H1 (cell line): Measurements from ENCODE around the gene LCA5L. TPM values are rescaled to one million over a fixed set of nuclear protein-coding genes. Genes with fewer than 3 reads are reported as not detected.

Experiments
- CTCF ChIA-PET: fragments of 300-600 bp; sonication (Branson Sonifier 250); formaldehyde crosslinking; loops from one replicate; lab custom pipeline; 2021; ENCODE audit not compliant: partially characterized antibody; lab: Charles Lee
- POLR2A ChIA-PET: fragments of 300-600 bp; sonication (Branson Sonifier 250); formaldehyde crosslinking; loops from one replicate; lab custom pipeline; 2021; ENCODE audit warnings: inconsistent platforms; ENCODE audit not compliant: partially characterized antibody; lab: Charles Lee
- DNase-seq, 2 experiments: peaks; one replicate each; pipeline versions ENCODE4 v3.0.0 to v3.0.0-alpha.2; 2010 to 2022; ENCODE audit warnings: low spot score in 2 of 2, low read depth in 1 of 2, mixed read lengths in 1 of 2
- FAIRE-seq: peaks from 2 replicates; lab custom pipeline; 2011; peaks lifted over from hg19 to GRCh38; lab: Jason Lieb, UNC
- H2AFZ ChIP-seq: 2 replicates; pipeline ENCODE4 v1.8.1; 2012; ENCODE audit warnings: low read length, inconsistent platforms
- H2AK5ac ChIP-seq: 2 replicates; pipeline ENCODE4 v1.6.1; 2013; ENCODE audit warnings: low read depth, low read length
- H2BK120ac ChIP-seq: replicated peaks from 2 replicates; pipeline ENCODE3; 2013; ENCODE audit warnings: low read depth, low read length, inconsistent platforms
- H2BK12ac ChIP-seq: 2 replicates; pipeline ENCODE4 v1.6.1; 2013; ENCODE audit warnings: low read depth, low read length
- H2BK15ac ChIP-seq: 2 replicates; pipeline ENCODE4 v1.6.1; 2013; ENCODE audit warnings: low read length
- H2BK20ac ChIP-seq: 2 replicates; pipeline ENCODE4 v1.6.1; 2013; ENCODE audit warnings: low read length
- H2BK5ac ChIP-seq: 2 replicates; pipeline ENCODE4 v1.6.1; 2013; ENCODE audit warnings: low read depth, low read length
- H3K14ac ChIP-seq: 2 replicates; pipeline ENCODE4 v1.6.1; 2013; ENCODE audit warnings: inconsistent platforms; ENCODE audit not compliant: insufficient read length
- H3K18ac ChIP-seq: 2 replicates; pipeline ENCODE4 v1.6.1; 2013; ENCODE audit warnings: low read length; ENCODE audit errors: extremely low read depth
- H3K23ac ChIP-seq: 2 replicates; pipeline ENCODE4 v1.6.1; 2013; ENCODE audit warnings: inconsistent platforms; ENCODE audit not compliant: insufficient read length
- H3K23me2 ChIP-seq: 2 replicates; pipeline ENCODE4 v1.6.1; 2013; ENCODE audit warnings: low read depth, low read length
- H3K27ac ChIP-seq: 2 replicates; pipeline ENCODE4 v1.6.1; 2011; ENCODE audit warnings: low read depth, low read length, inconsistent platforms
- H3K27me3 ChIP-seq, 4 experiments: replicated peaks in 1 of 4; 1 replicate in 1 of 4; 2 replicates in 3 of 4; pipeline versions ENCODE4 v1.6.1 to v1.8.1; 2011 to 2013; ENCODE audit warnings: low read length in 3 of 4, mild to moderate bottlenecking in 3 of 4, inconsistent platforms in 2 of 4, mixed read lengths in 2 of 4, moderate library complexity in 1 of 4; ENCODE audit not compliant: control insufficient read depth in 3 of 4, insufficient read depth in 3 of 4; ENCODE audit errors: extremely low read depth in 1 of 4
- H3K36me3 ChIP-seq, 4 experiments: 2 replicates each; pipeline versions ENCODE4 v1.6.1 to v1.8.1; 2011 to 2013; ENCODE audit warnings: mild to moderate bottlenecking in 4 of 4, low read length in 3 of 4, moderate library complexity in 2 of 4, control low read depth in 1 of 4, inconsistent platforms in 1 of 4; ENCODE audit not compliant: insufficient read depth in 4 of 4, control insufficient read depth in 2 of 4
- H3K4ac ChIP-seq: replicated peaks from 2 replicates; pipeline ENCODE3; 2013; ENCODE audit warnings: low read length, low read depth, mixed read lengths, inconsistent platforms; ENCODE audit not compliant: insufficient read length
- H3K4me1 ChIP-seq, 4 experiments: replicated peaks in 1 of 4; 1 replicate in 1 of 4; 2 replicates in 3 of 4; pipeline versions ENCODE4 v1.6.1 to v1.8.1; 2011 to 2013; ENCODE audit warnings: low read length in 3 of 4, inconsistent platforms in 2 of 4, mixed read lengths in 1 of 4; ENCODE audit not compliant: insufficient read depth in 4 of 4, control insufficient read depth in 3 of 4
- H3K4me2 ChIP-seq, 2 experiments: 2 replicates each; pipeline versions ENCODE4 v1.6.1 to v1.8.1; 2011 to 2013; ENCODE audit warnings: low read depth in 2 of 2, low read length in 2 of 2, control low read depth in 1 of 2, inconsistent platforms in 1 of 2, mild to moderate bottlenecking in 1 of 2; ENCODE audit not compliant: insufficient read depth in 1 of 2
- H3K4me3 ChIP-seq, 4 experiments: fragments of 200-600, 300-600 bp in 1 of 4; sonication (generic), shearing (Covaris generic), sonication (Bioruptor Twin) in 1 of 4; 2 replicates each; pipeline versions ENCODE4 v1.5.1 to v1.8.1; 2011 to 2016; ENCODE audit warnings: low read length in 4 of 4, low read depth in 3 of 4, control low read depth in 2 of 4, inconsistent platforms in 2 of 4, mild to moderate bottlenecking in 2 of 4, mixed read lengths in 1 of 4, moderate library complexity in 1 of 4; ENCODE audit not compliant: insufficient read depth in 2 of 4; ENCODE audit errors: extremely low read depth in 1 of 4
- H3K56ac ChIP-seq: replicated peaks from 2 replicates; pipeline ENCODE3; 2013; ENCODE audit warnings: low read depth, mild to moderate bottlenecking, mixed read lengths, low read length, inconsistent platforms; ENCODE audit not compliant: insufficient read length
- H3K79me1 ChIP-seq: 2 replicates; pipeline ENCODE4 v1.6.1; 2013; ENCODE audit warnings: low read depth, low read length, control low read depth
- H3K79me2 ChIP-seq, 2 experiments: 2 replicates each; pipeline versions ENCODE4 v1.6.1 to v1.8.1; 2012 to 2013; ENCODE audit warnings: low read length in 2 of 2, mild to moderate bottlenecking in 2 of 2, inconsistent platforms in 1 of 2; ENCODE audit not compliant: insufficient read depth in 2 of 2, control insufficient read depth in 1 of 2
- H3K9ac ChIP-seq, 4 experiments: replicated peaks in 1 of 4; 1 replicate in 1 of 4; 2 replicates in 3 of 4; pipeline versions ENCODE4 v1.6.1 to v1.8.1; 2011 to 2013; ENCODE audit warnings: low read depth in 3 of 4, low read length in 3 of 4, control low read depth in 2 of 4, mild to moderate bottlenecking in 2 of 4, moderate library complexity in 2 of 4, inconsistent platforms in 1 of 4; ENCODE audit errors: extremely low read depth in 1 of 4
- H3K9me3 ChIP-seq, 2 experiments: 2 replicates each; pipeline versions ENCODE4 v1.6.1 to v1.8.1; 2012 to 2013; ENCODE audit warnings: mild to moderate bottlenecking in 2 of 2, moderate library complexity in 2 of 2, control low read depth in 1 of 2, inconsistent platforms in 1 of 2, low read depth in 1 of 2, low read length in 1 of 2, mixed read lengths in 1 of 2; ENCODE audit not compliant: insufficient read depth in 2 of 2
- H4K20me1 ChIP-seq, 2 experiments: replicated peaks in 1 of 2; 2 replicates each; pipeline versions ENCODE3 to v1.8.1; 2011 to 2013; ENCODE audit warnings: inconsistent platforms in 2 of 2, low read length in 2 of 2, mild to moderate bottlenecking in 1 of 2; ENCODE audit not compliant: insufficient read depth in 2 of 2, control insufficient read depth in 1 of 2
- H4K5ac ChIP-seq: 2 replicates; pipeline ENCODE4 v1.6.1; 2013; ENCODE audit warnings: low read length, low read depth, mixed read lengths, inconsistent platforms; ENCODE audit not compliant: insufficient read length
- H4K8ac ChIP-seq: 2 replicates; pipeline ENCODE4 v1.8.0; 2013; ENCODE audit warnings: mild to moderate bottlenecking, moderate library complexity, low read length, inconsistent platforms; ENCODE audit not compliant: insufficient read depth; ENCODE audit errors: extremely low read depth
- H4K91ac ChIP-seq: replicated peaks from 2 replicates; pipeline ENCODE3; 2013; ENCODE audit warnings: low read length, mixed read lengths, inconsistent platforms; ENCODE audit not compliant: insufficient read length
- BCL11A ChIP-seq, 2 experiments: IDR thresholded peaks; one replicate each; pipeline ENCODE4 v1.6.1; 2011; ENCODE audit warnings: low read depth in 2 of 2, low read length in 2 of 2, mild to moderate bottlenecking in 2 of 2
- E2F6 ChIP-seq: IDR thresholded peaks from 2 replicates; pipeline ENCODE4 v1.6.1; 2012; ENCODE audit warnings: inconsistent platforms
- EZH2 ChIP-seq: fragments of 200-600 bp; sonication (generic); IDR thresholded peaks from 2 replicates; pipeline ENCODE4 v1.7.1; 2012; ENCODE audit warnings: low read depth, mild to moderate bottlenecking, moderate library complexity, low read length, inconsistent platforms; ENCODE audit not compliant: severe bottlenecking
- GABPA ChIP-seq: IDR thresholded peaks from 2 replicates; pipeline ENCODE4 v1.6.1; 2011; ENCODE audit warnings: mild to moderate bottlenecking, low read length, moderate library complexity, borderline replicate concordance; ENCODE audit not compliant: insufficient read depth
- HDAC6 ChIP-seq: IDR thresholded peaks from one replicate; pipeline ENCODE4 v1.7.1; 2012; ENCODE audit warnings: low read depth, mild to moderate bottlenecking, inconsistent platforms, low read length, moderate library complexity
- MAX ChIP-seq: IDR thresholded peaks from 2 replicates; pipeline ENCODE4 v1.6.1; 2012; ENCODE audit warnings: inconsistent platforms
- POLR2AphosphoS5 ChIP-seq: IDR thresholded peaks from 2 replicates; pipeline ENCODE4 v1.6.1; 2011; ENCODE audit warnings: low read depth, low read length
- RBBP5 ChIP-seq: IDR thresholded peaks from 2 replicates; pipeline ENCODE4 v1.7.1; 2012; ENCODE audit warnings: low read depth, mild to moderate bottlenecking, inconsistent platforms, low read length, moderate library complexity, borderline replicate concordance
- RFX5 ChIP-seq: IDR thresholded peaks from 2 replicates; pipeline ENCODE4 v1.6.1; 2011; ENCODE audit warnings: low read depth, low read length, improper control_type of control experiment, borderline replicate concordance
- SAP30 ChIP-seq: fragments of 300-600 bp; sonication (generic); IDR thresholded peaks from 2 replicates; pipeline ENCODE4 v1.7.1; 2012; ENCODE audit warnings: low read length, moderate library complexity, mild to moderate bottlenecking, inconsistent platforms; ENCODE audit not compliant: insufficient read depth, insufficient replicate concordance
- SP4 ChIP-seq: IDR thresholded peaks from 2 replicates; pipeline ENCODE4 v1.6.1; 2012; ENCODE audit warnings: low read length, inconsistent platforms
- TAF7 ChIP-seq: optimal IDR thresholded peaks from 2 replicates; pipeline ENCODE3; 2011; ENCODE audit warnings: low read depth, mild to moderate bottlenecking, inconsistent platforms, low read length, moderate library complexity, borderline replicate concordance
- TBP ChIP-seq: IDR thresholded peaks from 2 replicates; pipeline ENCODE4 v1.6.1; 2011; ENCODE audit warnings: low read depth, low read length, improper control_type of control experiment
- WGBS, 2 experiments: shearing (Covaris generic) in 1 of 2; methylation state at CpG; one replicate each; pipeline versions ENCODE4 v1.1.6 to v1.1.7; 2013 to 2015; ENCODE audit warnings: low lambda C conversion rate in 2 of 2, mixed read lengths in 2 of 2, inconsistent platforms in 1 of 2, low coverage in 1 of 2, missing lambda C conversion rate in 1 of 2; ENCODE audit not compliant: insufficient replicate concordance in 2 of 2, insufficient coverage in 1 of 2, insufficient read length in 1 of 2; ENCODE audit errors: extremely low coverage in 1 of 2, missing lambda C conversion rate in 1 of 2; 5-methylcytosine and 5-hydroxymethylcytosine counted together
- polyA plus RNA-seq, 7 experiments: library from polyadenylated mRNA; depleted of rRNA in 3 of 7; stranded (reverse) in 5 of 7; unstranded in 2 of 7; fragments of >200 nt in 5 of 7; fragments of 200-250 nt in 2 of 7; gene quantifications; 1 replicate in 5 of 7; 2 replicates in 1 of 7; 4 replicates in 1 of 7; pipeline versions ENCODE4 v1.2.1 to v1.2.3, GENCODE V29; 2011 to 2013; ENCODE audit warnings: missing spikeins in 2 of 7, mixed read lengths in 2 of 7
- total RNA-seq: library from RNA; stranded (reverse); fragmentation: NEBNext Ultra II Directional; extraction: Animal tissue kit (Norgen Biotek cat#: 25700); gene quantifications from 2 replicates; pipeline ENCODE4 v1.2.1, GENCODE V29; 2021

LCA5L gene
- total and polyA plus RNA-seq, 2 of the 8 experiments (the other 6 are each of a cell fraction or from before 2014, with no cell fraction given), result 0.11 to 0.84 TPM

DNA sequence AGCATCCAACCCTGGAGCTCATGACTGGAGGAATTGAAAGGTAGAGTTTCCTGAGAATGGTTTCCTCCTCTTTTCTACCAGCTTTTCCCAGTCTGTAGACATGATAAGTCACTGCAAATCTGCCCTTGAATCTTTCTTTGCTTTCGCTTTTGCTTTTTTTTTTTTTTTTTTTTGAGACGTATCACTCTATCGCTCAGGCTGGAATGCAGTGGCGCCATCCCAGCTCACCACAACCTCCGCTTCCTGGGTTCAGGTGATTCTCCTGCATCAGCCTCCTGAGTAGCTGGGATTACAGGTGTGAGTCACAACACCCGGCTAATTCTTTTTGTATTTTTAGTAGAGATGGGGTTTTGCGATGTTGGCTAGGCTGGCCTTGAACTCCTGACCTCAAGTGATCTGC lies 1.7 kb upstream of the LCA5L start:
- H3K9ac ChIP-seq, result no peak overlapping the region
- CTCF ChIA-PET, result no interaction called here
- TF ChIP-seq TAF7, result no peak
- no peak for TF ChIP-seq MAX
- no peak for TF ChIP-seq RBBP5
- no peak for TF ChIP-seq RFX5
- TF ChIP-seq TBP, result no peak
- TF ChIP-seq POLR2AphosphoS5, result no peak
- TF ChIP-seq GABPA, result no peak
- no peak for TF ChIP-seq SP4
- TF ChIP-seq E2F6, result no peak
- no peak for TF ChIP-seq SAP30
- no peak for TF ChIP-seq HDAC6
- no peak for TF ChIP-seq BCL11A (IDR thresholded peaks at IDR 0.05; ENCODE audit: low read depth in 2 of 2, low read length in 2 of 2)
- TF ChIP-seq EZH2, result no peak

More for the DNA sequence above, 1.7 kb upstream of the LCA5L start:
- Histone ChIP-seq H4K5ac (no peak overlapping the region), H3K27me3 (no peaks in the 10 kb centered on the region), H3K4me3 (no peak overlapping the region), H4K8ac (no peak overlapping the region), H3K36me3 (no peaks in the 10 kb centered on the region), H3K4me1 (peaks cover 0 to 7% (median 4%) of the 10 kb centered on the region in 4 experiments; a peak in 6 of 7 replicates), H3K9me3 (no peaks in the 10 kb centered on the region), H2BK15ac (no peak overlapping the region), H3K14ac (no peak overlapping the region), H2AK5ac (no peak overlapping the region), H3K23ac (no peak overlapping the region), H4K20me1 (no peaks in the 10 kb centered on the region), H3K23me2 (peaks cover 9% of the 10 kb centered on the region), H3K4me2 (no peak overlapping the region), H3K18ac (no peak overlapping the region), H2BK20ac (no peak overlapping the region), H3K4ac (no peak overlapping the region), H3K27ac (no peak overlapping the region), H4K91ac (no peak overlapping the region), H3K79me2 (no peaks in the 10 kb centered on the region), H2BK12ac (no peak overlapping the region), H2AFZ (no peak overlapping the region), H3K79me1 (no peaks in the 10 kb centered on the region), H2BK5ac (no peak overlapping the region), H3K56ac (no peak overlapping the region), H2BK120ac (no peak overlapping the region)
- DNase-seq, result no peak
- 89% methylated on average over 6 of the region's 7 CpGs; no CpG with 5 or more reads in 1 of the 2 experiments for WGBS, 2 experiments
- no peak for FAIRE-seq
- POLR2A ChIA-PET, result no interaction called here
